Caco-2 (cell line): Measurements from ENCODE around the gene RANBP17. TPM values are rescaled to one million over a fixed set of nuclear protein-coding genes. Genes with fewer than 3 reads are reported as not detected.

Experiments used
- BruUV-seq: library from RNA; stranded (reverse); fragments of 400-500 nt; replicated peaks from 2 replicates; lab custom pipeline; 2021; lab: Mats Ljungman, UMichigan
- CTCF ChIA-PET: fragments of 300-600 bp; sonication (Branson Sonifier 250); formaldehyde crosslinking; loops from one replicate; lab custom pipeline; 2022; ENCODE audit warnings: antibody characterized with exemption; lab: Charles Lee
- POLR2A ChIA-PET: fragments of 300-600 bp; sonication (Branson Sonifier 250); formaldehyde crosslinking; loops from one replicate; lab custom pipeline; 2022; ENCODE audit warnings: antibody characterized with exemption; lab: Charles Lee
- DNase-seq, 2 experiments: peaks; one replicate each; pipeline versions ENCODE4 v3.0.0 to v3.0.0-alpha.2; 2020 to 2022
- H3K27me3 ChIP-seq: replicated peaks from 2 replicates; pipeline ENCODE4 v1.6.0; 2011; ENCODE audit warnings: low read length; ENCODE audit not compliant: control insufficient read depth, insufficient read depth
- H3K36me3 ChIP-seq: 2 replicates; pipeline ENCODE4 v1.5.1; 2011; ENCODE audit warnings: low read length; ENCODE audit not compliant: control insufficient read depth, insufficient read depth
- H3K4me1 ChIP-seq: fragments of 250-450 bp; sonication (Bioruptor Pico); 2 replicates; pipeline ENCODE4 v1.5.1; 2020; ENCODE audit warnings: mild to moderate bottlenecking
- H3K4me3 ChIP-seq: 2 replicates; pipeline ENCODE4 v1.5.1; 2011; ENCODE audit warnings: low read depth, mild to moderate bottlenecking, control low read depth, low read length
- H3K9me3 ChIP-seq: fragments of 250-450 bp; sonication (Bioruptor Pico); 2 replicates; pipeline ENCODE4 v1.5.1; 2020; ENCODE audit warnings: mild to moderate bottlenecking, moderate library complexity
- H3K27ac Mint-ChIP-seq: one replicate; pipeline ENCODE4 v1.8.0; 2022; ENCODE audit warnings: mixed read lengths; ENCODE audit not compliant: unreplicated experiment
- H3K27me3 Mint-ChIP-seq: one replicate; pipeline ENCODE4 v1.8.0; 2022; ENCODE audit warnings: mixed read lengths; ENCODE audit not compliant: insufficient read depth, unreplicated experiment
- H3K36me3 Mint-ChIP-seq: one replicate; pipeline ENCODE4 v1.8.0; 2022; ENCODE audit warnings: mild to moderate bottlenecking, mixed read lengths; ENCODE audit not compliant: insufficient read depth, unreplicated experiment
- H3K4me1 Mint-ChIP-seq: one replicate; pipeline ENCODE4 v1.8.0; 2022; ENCODE audit warnings: low read depth, mixed read lengths; ENCODE audit not compliant: unreplicated experiment
- H3K4me3 Mint-ChIP-seq: one replicate; pipeline ENCODE4 v1.8.0; 2022; ENCODE audit warnings: mild to moderate bottlenecking, moderate library complexity, mixed read lengths; ENCODE audit not compliant: unreplicated experiment
- H3K9me3 Mint-ChIP-seq: one replicate; pipeline ENCODE4 v1.8.0; 2022; ENCODE audit warnings: mixed read lengths; ENCODE audit not compliant: unreplicated experiment
- intact Hi-C: fragments of 100-400 bp; cut with micrococcal nuclease; formaldehyde crosslinking; loops from one replicate; pipeline ENCODE4 v1.10.0; 2022; ENCODE audit not compliant: unreplicated experiment
- total RNA-seq: library from RNA; stranded (reverse); gene quantifications from 2 replicates; pipeline ENCODE4 v1.2.3, GENCODE V29; 2022
- TF ChIP-seq, protein P1 (sequence below), 2 experiments: fragments of 200-600 bp in 1 of 2; IDR thresholded peaks; 1 replicate in 1 of 2; 2 replicates in 1 of 2; pipeline versions ENCODE4 v1.5.1 to v1.8.0; 2011 to 2022; ENCODE audit warnings: antibody characterized with exemption in 1 of 2, control low read depth in 1 of 2, inconsistent platforms in 1 of 2, low read depth in 1 of 2, low read length in 1 of 2, mild to moderate bottlenecking in 1 of 2, moderate library complexity in 1 of 2; ENCODE audit not compliant: insufficient read depth in 1 of 2, severe bottlenecking in 1 of 2, unreplicated experiment in 1 of 2

RANBP17 gene
- total RNA-seq, 1 experiment from 2014 or later = 28.2 TPM

DNA sequence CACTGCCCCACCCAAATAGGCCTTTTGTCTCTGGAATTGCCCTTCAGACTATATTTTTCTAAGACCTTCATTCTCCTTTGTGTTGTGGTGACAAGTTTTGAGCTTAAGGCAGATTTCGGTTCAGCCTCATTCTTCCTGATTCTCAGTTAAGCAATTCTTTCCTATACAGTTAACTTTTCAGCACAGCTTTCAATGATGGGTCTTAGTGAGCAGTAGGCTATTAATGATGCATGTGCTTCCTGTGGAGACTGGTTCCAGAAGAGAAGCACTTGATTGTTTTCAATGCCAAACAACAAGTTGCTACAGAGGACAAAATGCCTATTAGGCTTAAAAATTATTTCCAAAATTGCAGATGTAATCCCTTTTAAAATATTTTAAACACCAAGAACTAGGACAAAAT is 399.5 kb downstream of the RANBP17 start:
- H3K27me3 ChIP-seq = no peaks in the 10 kb centered on the region
- DNase-seq = no peak
- Mint-ChIP-seq H3K27me3 (no peaks in the 10 kb centered on the region), H3K36me3 (no peaks in the 10 kb centered on the region), H3K4me3 (no peak overlapping the region), H3K9me3 (no peaks in the 10 kb centered on the region), H3K27ac (no peak overlapping the region), H3K4me1 (no peaks in the 10 kb centered on the region)
- no peaks in the 10 kb centered on the region for H3K36me3 ChIP-seq
- H3K4me1 ChIP-seq = no peaks in the 10 kb centered on the region
- POLR2A ChIA-PET = no interaction called here
- CTCF ChIA-PET = interaction anchor here (0.9 kb wide), 1 partner anchor 54 kb away, joined by 3 read pairs; no protein-coding TSS in a partner anchor
- TF ChIP-seq, protein P1, sequence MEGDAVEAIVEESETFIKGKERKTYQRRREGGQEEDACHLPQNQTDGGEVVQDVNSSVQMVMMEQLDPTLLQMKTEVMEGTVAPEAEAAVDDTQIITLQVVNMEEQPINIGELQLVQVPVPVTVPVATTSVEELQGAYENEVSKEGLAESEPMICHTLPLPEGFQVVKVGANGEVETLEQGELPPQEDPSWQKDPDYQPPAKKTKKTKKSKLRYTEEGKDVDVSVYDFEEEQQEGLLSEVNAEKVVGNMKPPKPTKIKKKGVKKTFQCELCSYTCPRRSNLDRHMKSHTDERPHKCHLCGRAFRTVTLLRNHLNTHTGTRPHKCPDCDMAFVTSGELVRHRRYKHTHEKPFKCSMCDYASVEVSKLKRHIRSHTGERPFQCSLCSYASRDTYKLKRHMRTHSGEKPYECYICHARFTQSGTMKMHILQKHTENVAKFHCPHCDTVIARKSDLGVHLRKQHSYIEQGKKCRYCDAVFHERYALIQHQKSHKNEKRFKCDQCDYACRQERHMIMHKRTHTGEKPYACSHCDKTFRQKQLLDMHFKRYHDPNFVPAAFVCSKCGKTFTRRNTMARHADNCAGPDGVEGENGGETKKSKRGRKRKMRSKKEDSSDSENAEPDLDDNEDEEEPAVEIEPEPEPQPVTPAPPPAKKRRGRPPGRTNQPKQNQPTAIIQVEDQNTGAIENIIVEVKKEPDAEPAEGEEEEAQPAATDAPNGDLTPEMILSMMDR (IDR thresholded peaks at IDR 0.05; ENCODE audit: insufficient read depth in 1 of 2, low read depth in 1 of 2, low read length in 1 of 2, severe bottlenecking in 1 of 2, unreplicated experiment in 1 of 2) = no peak
- intact Hi-C loops = no loop called here
- no peak overlapping the region for H3K4me3 ChIP-seq
- BruUV-seq = no TSS peak
- H3K9me3 ChIP-seq = no peaks in the 10 kb centered on the region

DNA sequence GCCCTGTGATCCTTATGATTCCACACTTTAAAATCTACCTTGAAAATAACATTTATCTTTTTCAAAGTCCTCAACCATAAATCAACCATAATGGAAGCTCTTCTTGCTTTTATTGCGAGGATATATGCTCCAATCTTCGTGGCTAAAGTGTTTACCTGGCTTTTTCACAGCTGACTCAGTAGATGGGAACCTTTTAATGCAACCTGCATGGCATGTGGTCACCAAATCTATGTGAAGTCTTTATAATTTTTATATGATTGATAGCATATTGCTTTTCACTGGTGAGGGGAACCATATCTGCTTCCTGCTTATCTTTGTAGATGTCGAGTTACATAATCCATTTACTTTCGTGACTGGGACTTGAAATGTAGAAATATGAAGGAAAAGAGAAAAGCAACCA is 400.1 kb downstream of the RANBP17 start:
- CTCF ChIA-PET = interaction anchor here (0.9 kb wide), 1 partner anchor 55 kb away, joined by 3 read pairs; no protein-coding TSS in a partner anchor

DNA sequence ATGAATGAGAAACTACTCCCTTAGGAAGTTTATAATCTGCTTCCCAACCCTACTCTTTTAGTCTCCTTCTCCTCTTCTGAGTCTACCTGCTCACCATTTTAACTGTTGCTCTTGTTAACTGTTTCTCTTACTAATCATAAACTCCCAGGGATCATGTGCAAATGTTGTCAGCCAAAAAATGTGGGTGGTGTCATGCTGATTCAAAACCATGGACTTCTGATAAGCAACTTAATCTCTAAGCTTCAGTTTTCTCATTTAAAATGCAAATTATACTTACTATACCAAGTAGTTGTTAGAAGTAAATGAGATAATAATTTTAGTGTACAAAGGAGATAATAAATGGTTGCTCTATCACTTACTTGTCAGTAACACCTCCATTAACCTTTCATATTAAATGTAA is 401.4 kb downstream of the RANBP17 start:
- Mint-ChIP-seq H3K27ac (no peak overlapping the region), H3K4me1 (no peaks in the 10 kb centered on the region), H3K27me3 (no peaks in the 10 kb centered on the region), H3K36me3 (no peaks in the 10 kb centered on the region), H3K9me3 (no peaks in the 10 kb centered on the region), H3K4me3 (no peak overlapping the region)
- DNase-seq = no peak
- no TSS peak for BruUV-seq
- H3K36me3 ChIP-seq = no peaks in the 10 kb centered on the region
- no peaks in the 10 kb centered on the region for H3K27me3 ChIP-seq
- CTCF ChIA-PET = no interaction called here
- no peaks in the 10 kb centered on the region for H3K4me1 ChIP-seq
- no peak overlapping the region for H3K4me3 ChIP-seq
- intact Hi-C loops = no loop called here
- POLR2A ChIA-PET = no interaction called here
- TF ChIP-seq, protein P1 (IDR thresholded peaks at IDR 0.05; ENCODE audit: insufficient read depth in 1 of 2, low read depth in 1 of 2, low read length in 1 of 2, severe bottlenecking in 1 of 2, unreplicated experiment in 1 of 2) = no peak
- H3K9me3 ChIP-seq = no peaks in the 10 kb centered on the region

More for the DNA sequence above, 400.1 kb downstream of the RANBP17 start:
- Mint-ChIP-seq H3K27me3 (no peaks in the 10 kb centered on the region), H3K27ac (no peak overlapping the region), H3K36me3 (no peaks in the 10 kb centered on the region), H3K9me3 (no peaks in the 10 kb centered on the region), H3K4me3 (no peak overlapping the region), H3K4me1 (no peaks in the 10 kb centered on the region)
- BruUV-seq = no TSS peak
- DNase-seq = no peak
- TF ChIP-seq, protein P1 (IDR thresholded peaks at IDR 0.05; ENCODE audit: insufficient read depth in 1 of 2, low read depth in 1 of 2, low read length in 1 of 2, severe bottlenecking in 1 of 2, unreplicated experiment in 1 of 2) = no peak
- Histone ChIP-seq H3K9me3 (no peaks in the 10 kb centered on the region), H3K36me3 (no peaks in the 10 kb centered on the region), H3K27me3 (no peaks in the 10 kb centered on the region), H3K4me3 (no peak overlapping the region), H3K4me1 (no peaks in the 10 kb centered on the region)
- intact Hi-C loops = no loop called here
- POLR2A ChIA-PET = no interaction called here
